ENCODE results near the gene ZBTB26.

- TF ChIP-seq POLR2AphosphoS5 (IDR thresholded peaks at IDR 0.05) (no peak), POLR2A (IDR thresholded peaks at IDR 0.05) (no peak), CTCF (IDR thresholded peaks at IDR 0.05) (no peak), EP300 (IDR thresholded peaks at IDR 0.05) (no peak)
Measured at GRCh38 chr9:122930541-122931225, 629 bp downstream of the ZBTB26 start.

Measured in suprapubic skin (tissue), 4 donors.